OCI-LY1 (cell line): Measurements from ENCODE around the gene IFT22.

Source experiments
- CTCF ChIP-seq: fragments of 200-600 bp; sonication (generic), shearing (Covaris generic); IDR thresholded peaks from 2 replicates; pipeline ENCODE4 v1.5.1; 2017; ENCODE audit warnings: mild to moderate bottlenecking, antibody characterized with exemption, low read length, moderate library complexity, mixed read lengths
- EZH2 ChIP-seq: fragments of 200-600 bp; sonication (generic), shearing (Covaris generic); IDR thresholded peaks from 2 replicates; pipeline ENCODE4 v1.8.0; 2017; ENCODE audit warnings: borderline replicate concordance, mixed run types, mild to moderate bottlenecking, antibody characterized with exemption, low read length, moderate library complexity, mixed read lengths

GRCh38 chr7:101287032-101287431 lies 34.6 kb downstream of the IFT22 start:
- no peak for TF ChIP-seq CTCF
- no peak for TF ChIP-seq EZH2
